Gastroesophageal sphincter (tissue), 4 donors: ENCODE measurements around the gene KRT6A. TPM values are rescaled to one million over a fixed set of nuclear protein-coding genes. Genes with fewer than 3 reads are reported as not detected.

Source experiments
- ATAC-seq: fragments of 150-250 bp; one replicate; pipeline ENCODE4 v1.9.1; 2016; ENCODE audit warnings: mild to moderate bottlenecking, moderate library complexity
- H3K27ac ChIP-seq, 4 donors: fragments of 200-600 bp; sonication (generic) in 3 of 4; 1 replicate in 3 of 4; 2 replicates in 1 of 4; pipeline ENCODE4 v1.5.1; 2016 to 2019
- H3K27me3 ChIP-seq: fragments of 200-600 bp; sonication (generic); one replicate; pipeline ENCODE4 v1.5.1; 2019
- H3K36me3 ChIP-seq, 2 donors: fragments of 200-600 bp; sonication (generic); one replicate each; pipeline ENCODE4 v1.5.1; 2019; ENCODE audit warnings: control low read depth in 1 of 2
- H3K4me1 ChIP-seq, 3 donors: fragments of 200-600 bp; sonication (generic); 1 replicate in 2 of 3; 2 replicates in 1 of 3; pipeline ENCODE4 v1.5.1; 2016 to 2019; ENCODE audit warnings: control low read depth in 2 of 3
- H3K4me3 ChIP-seq, 2 donors: fragments of 200-600 bp; sonication (generic); one replicate each; pipeline ENCODE4 v1.5.1; 2019; ENCODE audit warnings: mild to moderate bottlenecking in 1 of 2, moderate library complexity in 1 of 2
- H3K9me3 ChIP-seq, 3 donors: fragments of 200-600 bp; sonication (generic); one replicate each; pipeline ENCODE4 v1.5.1; 2017 to 2019; ENCODE audit warnings: control low read depth in 2 of 3
- CTCF ChIP-seq, 4 experiments: fragments of 200-600 bp in 2 of 4; fragments of 450-650 bp in 2 of 4; sonication (generic) in 1 of 4; IDR thresholded peaks; one replicate each; pipeline ENCODE4 v1.5.1; 2017 to 2019; ENCODE audit warnings: antibody characterized with exemption in 4 of 4, mild to moderate bottlenecking in 2 of 4, moderate library complexity in 2 of 4
- EP300 ChIP-seq: sonication (generic); formaldehyde crosslinking; IDR thresholded peaks from one replicate; pipeline ENCODE4 v1.6.1; 2017; ENCODE audit warnings: antibody characterized with exemption, mild to moderate bottlenecking
- POLR2A ChIP-seq, 2 donors: fragments of 450-650 bp; IDR thresholded peaks; one replicate each; pipeline ENCODE4 v1.6.1; 2017; ENCODE audit warnings: antibody characterized with exemption in 2 of 2, mild to moderate bottlenecking in 2 of 2, moderate library complexity in 1 of 2
- POLR2AphosphoS5 ChIP-seq: sonication (generic); formaldehyde crosslinking; IDR thresholded peaks from one replicate; pipeline ENCODE4 v1.6.1; 2017; ENCODE audit warnings: antibody characterized with exemption
- WGBS, 2 donors: methylation state at CpG; one replicate each; pipeline ENCODE4 v1.1.5; 2018; ENCODE audit warnings: low coverage in 1 of 2; 5-methylcytosine and 5-hydroxymethylcytosine counted together
- total RNA-seq, 4 donors: library from RNA; depleted of rRNA; stranded (reverse); fragments of >200 nt; gene quantifications; one replicate each; pipeline ENCODE4 v1.1.0, GENCODE V29; 2016

The KRT6A gene
- total RNA-seq, 4 donors from 2014 or later: 2.7 to 713 (median 61.8) TPM

GRCh38 chr12:52445876-52446275, 47.2 kb downstream of the KRT6A start:
- no peaks in the 10 kb centered on the region for H3K9me3 ChIP-seq

GRCh38 chr12:52444647-52445595, 48.1 kb downstream of the KRT6A start:
- no peak for ATAC-seq
- TF ChIP-seq POLR2AphosphoS5: no peak
- TF ChIP-seq EP300: no peak
- no peak for TF ChIP-seq POLR2A (IDR thresholded peaks at IDR 0.05)
- no peak for TF ChIP-seq CTCF (IDR thresholded peaks at IDR 0.05)
- Histone ChIP-seq H3K4me3 (no peak overlapping the region), H3K27ac (no peak overlapping the region), H3K9me3 (no peaks in the 10 kb centered on the region), H3K4me1 (no peaks in the 10 kb centered on the region), H3K36me3 (no peaks in the 10 kb centered on the region), H3K27me3 (peaks cover 23% of the 10 kb centered on the region)
- WGBS, 2 donors: 75 to 82% methylated on average over 7 to 9 of the region's 10 CpGs

More at GRCh38 chr12:52445876-52446275, 47.2 kb downstream of the KRT6A start:
- Histone ChIP-seq H3K36me3 (no peaks in the 10 kb centered on the region), H3K4me3 (no peak overlapping the region), H3K27ac (no peak overlapping the region), H3K4me1 (no peaks in the 10 kb centered on the region), H3K27me3 (peaks cover 21% of the 10 kb centered on the region)
- WGBS, 2 donors: 70 to 79% methylated on average over 2 to 3 of the region's 3 CpGs
- no peak for ATAC-seq
- no peak for TF ChIP-seq EP300
- no peak for TF ChIP-seq CTCF (IDR thresholded peaks at IDR 0.05)
- TF ChIP-seq POLR2A (IDR thresholded peaks at IDR 0.05): no peak
- no peak for TF ChIP-seq POLR2AphosphoS5

- 82 to 83% methylated on average over 3 of the region's 3 CpGs for WGBS, 2 donors
- H3K27me3 ChIP-seq: peaks cover 23% of the 10 kb centered on the region
- H3K36me3 ChIP-seq: no peaks in the 10 kb centered on the region
- TF ChIP-seq POLR2AphosphoS5: no peak
- no peak for TF ChIP-seq POLR2A (IDR thresholded peaks at IDR 0.05)
- no peak for TF ChIP-seq CTCF (IDR thresholded peaks at IDR 0.05)
- no peak for TF ChIP-seq EP300
- H3K27ac ChIP-seq: no peak overlapping the region
- no peaks in the 10 kb centered on the region for H3K9me3 ChIP-seq
- H3K4me3 ChIP-seq: no peak overlapping the region
- no peaks in the 10 kb centered on the region for H3K4me1 ChIP-seq
- no peak for ATAC-seq
Observed at GRCh38 chr12:52443966-52444365, 49.1 kb downstream of the KRT6A start.

GRCh38 chr12:52442600-52443061, 50.4 kb downstream of the KRT6A start:
- Histone ChIP-seq H3K27ac (no peak overlapping the region), H3K9me3 (no peaks in the 10 kb centered on the region), H3K4me3 (no peak overlapping the region), H3K4me1 (no peaks in the 10 kb centered on the region), H3K27me3 (peaks cover 19% of the 10 kb centered on the region), H3K36me3 (no peaks in the 10 kb centered on the region)
- no peak for ATAC-seq
- WGBS, 2 donors: 23 to 31% methylated on average over 3 to 5 of the region's 6 CpGs
- TF ChIP-seq CTCF (IDR thresholded peaks at IDR 0.05) (no peak), POLR2AphosphoS5 (no peak), EP300 (no peak), POLR2A (IDR thresholded peaks at IDR 0.05) (no peak)
